ENCODE results near the gene ALS2. TPM values are rescaled to one million over a fixed set of nuclear protein-coding genes. Genes with fewer than 3 reads are reported as not detected.

The ALS2 gene
- total and polyA plus RNA-seq, 2 of the 8 experiments (the other 6 are each of a cell fraction or from before 2014, with no cell fraction given), result 12.1 to 34.5 TPM

DNA sequence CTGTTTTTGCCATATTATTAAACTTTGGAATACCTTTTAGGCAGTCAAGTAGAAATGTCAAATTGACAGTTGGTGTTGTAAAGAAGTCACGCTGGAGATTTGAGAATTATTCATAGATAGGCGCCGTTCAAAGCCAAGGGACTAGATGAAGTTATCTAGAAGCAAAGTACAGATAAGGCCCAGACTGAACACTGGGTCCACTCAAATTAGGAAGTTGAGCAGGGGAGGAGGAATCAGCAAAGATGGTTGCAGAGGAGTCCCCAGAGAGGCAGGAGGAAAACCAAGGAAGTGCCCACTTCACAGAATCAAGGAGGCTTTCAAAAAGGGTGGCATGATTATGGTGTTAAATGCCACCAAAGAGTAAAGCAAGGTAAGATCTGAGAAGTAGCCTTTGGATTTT, 9.6 kb upstream of the ALS2 start (continued):
- no peak for TF ChIP-seq CHD7 (IDR thresholded peaks at IDR 0.05; ENCODE audit: insufficient replicate concordance, low read length)
- TF ChIP-seq, protein P1, sequence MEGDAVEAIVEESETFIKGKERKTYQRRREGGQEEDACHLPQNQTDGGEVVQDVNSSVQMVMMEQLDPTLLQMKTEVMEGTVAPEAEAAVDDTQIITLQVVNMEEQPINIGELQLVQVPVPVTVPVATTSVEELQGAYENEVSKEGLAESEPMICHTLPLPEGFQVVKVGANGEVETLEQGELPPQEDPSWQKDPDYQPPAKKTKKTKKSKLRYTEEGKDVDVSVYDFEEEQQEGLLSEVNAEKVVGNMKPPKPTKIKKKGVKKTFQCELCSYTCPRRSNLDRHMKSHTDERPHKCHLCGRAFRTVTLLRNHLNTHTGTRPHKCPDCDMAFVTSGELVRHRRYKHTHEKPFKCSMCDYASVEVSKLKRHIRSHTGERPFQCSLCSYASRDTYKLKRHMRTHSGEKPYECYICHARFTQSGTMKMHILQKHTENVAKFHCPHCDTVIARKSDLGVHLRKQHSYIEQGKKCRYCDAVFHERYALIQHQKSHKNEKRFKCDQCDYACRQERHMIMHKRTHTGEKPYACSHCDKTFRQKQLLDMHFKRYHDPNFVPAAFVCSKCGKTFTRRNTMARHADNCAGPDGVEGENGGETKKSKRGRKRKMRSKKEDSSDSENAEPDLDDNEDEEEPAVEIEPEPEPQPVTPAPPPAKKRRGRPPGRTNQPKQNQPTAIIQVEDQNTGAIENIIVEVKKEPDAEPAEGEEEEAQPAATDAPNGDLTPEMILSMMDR (IDR thresholded peaks at IDR 0.05; ENCODE audit: control extremely low read depth in 1 of 3, insufficient read depth in 1 of 3, low read depth in 1 of 3, low read length in 3 of 3), result no peak

All from H1 (cell line).